ENCODE results near the gene CHADL. TPM values are rescaled to one million over a fixed set of nuclear protein-coding genes. Genes with fewer than 3 reads are reported as not detected.

Gene CHADL
- total and polyA plus RNA-seq, 2 experiments from 2014 or later, result 1.8 to 3.3 TPM

DNA sequence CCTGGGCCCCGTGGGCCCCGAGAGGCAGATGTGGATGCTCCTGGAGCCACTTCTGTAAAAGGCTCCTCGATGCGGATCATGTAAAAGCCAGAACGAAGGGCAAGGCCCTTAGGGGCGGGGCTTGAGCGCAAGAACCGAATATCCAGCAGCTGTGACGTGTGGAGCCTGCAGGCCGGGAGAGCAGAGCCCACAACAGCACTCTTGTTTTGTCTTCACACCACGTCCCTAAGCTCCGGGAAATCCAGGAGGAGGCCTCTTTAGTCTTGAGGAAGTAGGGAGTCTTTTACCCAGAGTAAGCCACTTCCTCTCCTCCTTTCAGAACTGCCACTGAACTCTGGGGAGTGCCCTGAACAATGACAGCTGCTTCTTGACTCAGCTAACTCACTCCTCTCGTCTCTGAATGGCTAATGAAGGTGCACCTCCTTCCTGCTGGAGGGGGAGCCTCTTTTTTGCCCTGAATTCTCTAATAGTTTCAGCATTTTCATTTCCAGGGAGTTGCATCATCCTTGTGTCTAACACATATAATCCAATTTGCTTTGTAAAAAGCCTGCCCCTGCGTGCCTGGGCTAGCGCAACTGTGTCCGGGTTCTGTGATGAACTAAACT is 23.1 kb downstream of the CHADL start:
- Histone ChIP-seq H3K4me3 (no peak overlapping the region), H3K36me3 (peaks cover 28% of the 10 kb centered on the region), H3K9me3 (ENCODE audit: low read depth) (no peaks in the 10 kb centered on the region), H3K27me3 (no peaks in the 10 kb centered on the region), H3K4me1 (ENCODE audit: low read depth) (no peaks in the 10 kb centered on the region), H3K27ac (no peak overlapping the region)
- TF ChIP-seq, protein P1, sequence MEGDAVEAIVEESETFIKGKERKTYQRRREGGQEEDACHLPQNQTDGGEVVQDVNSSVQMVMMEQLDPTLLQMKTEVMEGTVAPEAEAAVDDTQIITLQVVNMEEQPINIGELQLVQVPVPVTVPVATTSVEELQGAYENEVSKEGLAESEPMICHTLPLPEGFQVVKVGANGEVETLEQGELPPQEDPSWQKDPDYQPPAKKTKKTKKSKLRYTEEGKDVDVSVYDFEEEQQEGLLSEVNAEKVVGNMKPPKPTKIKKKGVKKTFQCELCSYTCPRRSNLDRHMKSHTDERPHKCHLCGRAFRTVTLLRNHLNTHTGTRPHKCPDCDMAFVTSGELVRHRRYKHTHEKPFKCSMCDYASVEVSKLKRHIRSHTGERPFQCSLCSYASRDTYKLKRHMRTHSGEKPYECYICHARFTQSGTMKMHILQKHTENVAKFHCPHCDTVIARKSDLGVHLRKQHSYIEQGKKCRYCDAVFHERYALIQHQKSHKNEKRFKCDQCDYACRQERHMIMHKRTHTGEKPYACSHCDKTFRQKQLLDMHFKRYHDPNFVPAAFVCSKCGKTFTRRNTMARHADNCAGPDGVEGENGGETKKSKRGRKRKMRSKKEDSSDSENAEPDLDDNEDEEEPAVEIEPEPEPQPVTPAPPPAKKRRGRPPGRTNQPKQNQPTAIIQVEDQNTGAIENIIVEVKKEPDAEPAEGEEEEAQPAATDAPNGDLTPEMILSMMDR (IDR thresholded peaks at IDR 0.05; ENCODE audit: low read depth, low read length), result no peak
- DNase-seq (ENCODE audit: low read depth in 1 of 2, low spot score in 1 of 2), result peak in 1 of 2 donors; percentile 94

DNA sequence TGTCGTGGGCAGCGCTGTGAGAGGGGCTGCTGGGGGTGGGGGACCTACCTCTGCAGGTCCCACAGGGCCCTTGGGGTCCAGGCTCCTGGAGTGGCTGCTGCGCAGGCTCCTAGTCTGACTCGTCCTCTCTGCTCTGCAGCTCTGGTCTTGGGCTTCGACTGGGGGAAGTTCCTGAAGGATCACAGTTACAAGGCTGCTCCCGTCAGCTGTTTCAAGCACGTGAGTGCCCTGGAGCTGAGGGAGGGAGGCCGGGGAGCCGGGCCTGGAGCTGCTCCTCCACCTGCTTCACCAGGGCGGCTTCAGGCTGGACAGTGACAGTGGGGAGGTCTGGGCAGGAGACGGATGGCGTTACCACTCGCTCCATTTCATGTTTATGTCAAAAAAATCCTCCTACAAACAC is 23.7 kb downstream of the CHADL start:
- H3K4me3 ChIP-seq, result no peak overlapping the region
- peaks cover 23% of the 10 kb centered on the region for H3K36me3 ChIP-seq
- no peak overlapping the region for H3K27ac ChIP-seq

DNA sequence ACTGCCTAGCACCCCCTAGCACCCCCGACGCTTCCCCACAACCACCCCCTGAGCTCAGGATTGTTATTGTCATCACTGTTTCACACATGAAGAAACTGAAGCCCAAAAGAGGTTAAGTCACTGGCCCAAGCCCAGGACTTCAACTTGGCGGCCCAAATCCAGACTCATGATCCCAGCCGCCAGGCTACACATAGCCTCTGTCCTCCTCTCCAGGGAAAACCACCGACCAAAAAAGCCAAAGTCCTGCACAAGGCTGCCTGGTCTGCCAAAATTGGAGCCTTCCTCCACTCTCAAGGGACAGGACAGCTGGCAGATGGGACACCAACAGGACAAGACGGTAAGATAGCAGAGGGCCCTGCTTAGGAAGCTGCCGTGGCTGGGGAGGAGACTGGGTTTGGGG is 24.8 kb downstream of the CHADL start:
- no peaks in the 10 kb centered on the region for H3K27me3 ChIP-seq
- no peak overlapping the region for H3K27ac ChIP-seq
- DNase-seq (ENCODE audit: low read depth in 1 of 2, low spot score in 1 of 2), result no peak
- no peaks in the 10 kb centered on the region for H3K9me3 ChIP-seq (ENCODE audit: low read depth)
- peaks cover 20% of the 10 kb centered on the region for H3K36me3 ChIP-seq
- no peaks in the 10 kb centered on the region for H3K4me1 ChIP-seq (ENCODE audit: low read depth)
- no peak overlapping the region for H3K4me3 ChIP-seq
- TF ChIP-seq, protein P1 (IDR thresholded peaks at IDR 0.05; ENCODE audit: low read depth, low read length), result no peak

More for the DNA sequence above, 23.7 kb downstream of the CHADL start:
- TF ChIP-seq, protein P1 (IDR thresholded peaks at IDR 0.05; ENCODE audit: low read depth, low read length), result no peak
- Histone ChIP-seq H3K4me1 (ENCODE audit: low read depth) (no peaks in the 10 kb centered on the region), H3K9me3 (ENCODE audit: low read depth) (no peaks in the 10 kb centered on the region), H3K27me3 (no peaks in the 10 kb centered on the region)
- peak in 1 of 2 donors; percentile 40 for DNase-seq (ENCODE audit: low read depth in 1 of 2, low spot score in 1 of 2)

DNA sequence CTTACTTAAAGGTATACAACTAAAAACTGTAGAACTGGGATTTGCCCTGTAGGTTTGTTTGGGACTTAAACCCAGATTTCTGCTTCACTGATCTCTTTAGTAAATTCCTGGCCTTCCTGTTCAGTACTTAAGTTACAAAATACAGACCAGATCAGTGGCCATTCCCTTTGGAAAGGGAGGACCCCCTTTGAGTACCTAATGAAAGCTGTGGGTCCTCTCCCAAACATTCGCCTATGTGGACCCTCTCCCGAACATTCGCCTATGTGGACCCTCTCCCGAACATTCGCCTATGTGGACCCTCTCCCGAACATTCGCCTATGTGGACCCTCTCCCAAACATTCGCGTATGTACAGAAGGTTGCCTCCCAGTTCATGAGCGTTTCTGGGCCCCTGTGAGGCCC is 25.3 kb downstream of the CHADL start:
- no peak for DNase-seq (ENCODE audit: low read depth in 1 of 2, low spot score in 1 of 2)
- H3K9me3 ChIP-seq (ENCODE audit: low read depth), result no peaks in the 10 kb centered on the region
- no peak overlapping the region for H3K27ac ChIP-seq
- H3K4me3 ChIP-seq, result no peak overlapping the region
- no peaks in the 10 kb centered on the region for H3K4me1 ChIP-seq (ENCODE audit: low read depth)
- no peaks in the 10 kb centered on the region for H3K27me3 ChIP-seq
- peaks cover 19% of the 10 kb centered on the region for H3K36me3 ChIP-seq
- TF ChIP-seq, protein P1 (IDR thresholded peaks at IDR 0.05; ENCODE audit: low read depth, low read length), result no peak

DNA sequence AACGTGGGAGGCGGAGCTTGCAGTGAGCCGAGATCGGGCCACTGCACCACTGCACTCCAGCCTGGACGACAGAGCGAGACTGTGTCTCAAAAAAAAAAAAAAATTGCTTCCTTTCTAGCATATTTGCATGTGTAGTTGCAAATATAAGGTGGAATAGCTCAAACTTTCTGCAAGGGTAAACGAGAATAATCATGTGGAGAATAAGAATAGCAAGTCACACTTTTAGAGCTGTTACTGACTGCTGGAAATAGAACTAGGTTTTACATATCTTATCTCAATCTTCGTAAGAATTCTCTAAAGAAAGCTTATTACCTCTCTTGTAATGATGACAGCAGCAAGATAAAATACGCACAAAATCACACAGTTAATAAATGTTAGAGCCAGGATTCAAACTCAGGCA is 34.0 kb downstream of the CHADL start:
- TF ChIP-seq, protein P1 (IDR thresholded peaks at IDR 0.05; ENCODE audit: low read depth, low read length), result no peak
- no peak for DNase-seq (ENCODE audit: low read depth in 1 of 2, low spot score in 1 of 2)
- peaks cover 4% of the 10 kb centered on the region for H3K36me3 ChIP-seq
- H3K4me1 ChIP-seq (ENCODE audit: low read depth), result peaks cover 5% of the 10 kb centered on the region
- H3K27ac ChIP-seq, result no peak overlapping the region
- no peak overlapping the region for H3K4me3 ChIP-seq
- H3K9me3 ChIP-seq (ENCODE audit: low read depth), result no peaks in the 10 kb centered on the region
- H3K27me3 ChIP-seq, result peaks cover 5% of the 10 kb centered on the region

Measured in cardiac muscle cell (in vitro differentiated cells and primary cell).